DND-41 (cell line): ENCODE measurements around the gene HMCN1.

Experiments used
- ATAC-seq: fragments of 200-7000 bp; cut with Tn5 transposase; 3 replicates; pipeline ENCODE4 v1.9.1; 2021; ENCODE audit warnings: low read depth; ENCODE audit not compliant: insufficient read depth
- DNase-seq: peaks from one replicate; pipeline ENCODE4 v3.0.0-alpha.2; 2020
- H2AFZ ChIP-seq: 2 replicates; pipeline ENCODE4 v1.6.0; 2012; ENCODE audit warnings: low read depth, low read length
- H3K27ac ChIP-seq: 2 replicates; pipeline ENCODE4 v1.5.1; 2012; ENCODE audit warnings: low read length, inconsistent platforms
- H3K27me3 ChIP-seq: fragments of 200-600 bp; sonication (generic); 2 replicates; pipeline ENCODE4 v1.6.0; 2012; ENCODE audit warnings: low read length, mild to moderate bottlenecking, inconsistent platforms; ENCODE audit not compliant: insufficient read depth, poor library complexity
- H3K36me3 ChIP-seq: 2 replicates; pipeline ENCODE4 v1.5.1; 2012; ENCODE audit warnings: low read length, inconsistent platforms; ENCODE audit not compliant: insufficient read depth
- H3K4me1 ChIP-seq: 2 replicates; pipeline ENCODE4 v1.5.1; 2012; ENCODE audit warnings: mild to moderate bottlenecking, low read length; ENCODE audit not compliant: insufficient read depth
- H3K4me2 ChIP-seq: 2 replicates; pipeline ENCODE4 v1.6.0; 2012; ENCODE audit warnings: mild to moderate bottlenecking, moderate library complexity, low read length, inconsistent platforms; ENCODE audit not compliant: insufficient read depth
- H3K4me3 ChIP-seq, 2 experiments: fragments of 200-600 bp in 1 of 2; shearing (Covaris generic) in 1 of 2; 2 replicates each; pipeline ENCODE4 v1.5.1; 2012 to 2016; ENCODE audit warnings: inconsistent platforms in 2 of 2, low read length in 2 of 2, mild to moderate bottlenecking in 2 of 2, low read depth in 1 of 2, moderate library complexity in 1 of 2
- H3K79me2 ChIP-seq: 2 replicates; pipeline ENCODE4 v1.6.0; 2012; ENCODE audit warnings: low read length, inconsistent platforms; ENCODE audit not compliant: insufficient read depth
- H3K9ac ChIP-seq: 2 replicates; pipeline ENCODE4 v1.6.0; 2012; ENCODE audit warnings: low read depth, mild to moderate bottlenecking, inconsistent platforms, low read length, moderate library complexity
- H3K9me3 ChIP-seq: 2 replicates; pipeline ENCODE4 v1.5.1; 2012; ENCODE audit warnings: low read length, moderate library complexity, mild to moderate bottlenecking, inconsistent platforms; ENCODE audit not compliant: insufficient read depth, severe bottlenecking
- H4K20me1 ChIP-seq: 2 replicates; pipeline ENCODE4 v1.6.0; 2012; ENCODE audit warnings: low read length; ENCODE audit not compliant: insufficient read depth
- CTCF ChIP-seq: IDR thresholded peaks from 2 replicates; pipeline ENCODE4 v1.5.1; 2012; ENCODE audit warnings: borderline replicate concordance, low read length, moderate library complexity, mild to moderate bottlenecking; ENCODE audit not compliant: poor library complexity, severe bottlenecking; ENCODE audit errors: extremely low read depth
- EZH2 ChIP-seq: IDR thresholded peaks from 3 replicates; pipeline ENCODE4 v1.6.1; 2012; ENCODE audit warnings: borderline replicate concordance, low read depth, mild to moderate bottlenecking, moderate library complexity, low read length, inconsistent platforms; ENCODE audit not compliant: severe bottlenecking

Gene HMCN1

GRCh38 chr1:185926588-185926987 lies 192.4 kb downstream of the HMCN1 start:
- Histone ChIP-seq H3K9ac (no peak overlapping the region), H4K20me1 (no peaks in the 10 kb centered on the region), H2AFZ (no peak overlapping the region), H3K27me3 (no peaks in the 10 kb centered on the region), H3K4me1 (no peaks in the 10 kb centered on the region), H3K4me3 (no peak overlapping the region), H3K27ac (no peak overlapping the region), H3K36me3 (no peaks in the 10 kb centered on the region), H3K79me2 (no peaks in the 10 kb centered on the region), H3K9me3 (no peaks in the 10 kb centered on the region), H3K4me2 (no peak overlapping the region)
- TF ChIP-seq EZH2 = no peak
- no peak for TF ChIP-seq CTCF
- ATAC-seq (no peak), DNase-seq (no peak)

- Histone ChIP-seq H3K9ac (no peak overlapping the region), H3K27ac (no peak overlapping the region), H2AFZ (no peak overlapping the region), H3K4me3 (no peak overlapping the region), H3K9me3 (no peaks in the 10 kb centered on the region), H4K20me1 (no peaks in the 10 kb centered on the region), H3K79me2 (no peaks in the 10 kb centered on the region), H3K4me2 (no peak overlapping the region), H3K27me3 (no peaks in the 10 kb centered on the region), H3K36me3 (no peaks in the 10 kb centered on the region), H3K4me1 (no peaks in the 10 kb centered on the region)
- ATAC-seq (no peak), DNase-seq (no peak)
- TF ChIP-seq CTCF = no peak
- no peak for TF ChIP-seq EZH2
Observed at GRCh38 chr1:185929776-185930175, 195.6 kb downstream of the HMCN1 start.

- H3K27ac ChIP-seq = no peak overlapping the region
- H3K4me2 ChIP-seq = no peak overlapping the region
- ATAC-seq = no peak
Observed at GRCh38 chr1:185931438-185931837, 197.2 kb downstream of the HMCN1 start.

More at GRCh38 chr1:185931438-185931837, 197.2 kb downstream of the HMCN1 start:
- Histone ChIP-seq H3K4me1 (no peaks in the 10 kb centered on the region), H3K36me3 (no peaks in the 10 kb centered on the region), H4K20me1 (no peaks in the 10 kb centered on the region), H3K4me3 (no peak overlapping the region), H2AFZ (no peak overlapping the region), H3K79me2 (no peaks in the 10 kb centered on the region), H3K9me3 (no peaks in the 10 kb centered on the region), H3K27me3 (no peaks in the 10 kb centered on the region), H3K9ac (no peak overlapping the region)
- no peak for DNase-seq
- TF ChIP-seq CTCF = no peak
